NCI-H446 treated with DMSO at 0.1 percent for 48 hours (cell line): ENCODE measurements around the gene ZNRF3.
A peak's percentile ranks its signal among the peaks of the same experiment; 100 is the strongest.
"Not testable (repeated sequence)": the region's sequence is repeated elsewhere in the genome, so short reads cannot be mapped to it uniquely, and the experiment has no call there.

Experiments
- DNase-seq: peaks from one replicate; lab custom pipeline; 2025; lab: John Stamatoyannopoulos, UW

Gene ZNRF3

DNA sequence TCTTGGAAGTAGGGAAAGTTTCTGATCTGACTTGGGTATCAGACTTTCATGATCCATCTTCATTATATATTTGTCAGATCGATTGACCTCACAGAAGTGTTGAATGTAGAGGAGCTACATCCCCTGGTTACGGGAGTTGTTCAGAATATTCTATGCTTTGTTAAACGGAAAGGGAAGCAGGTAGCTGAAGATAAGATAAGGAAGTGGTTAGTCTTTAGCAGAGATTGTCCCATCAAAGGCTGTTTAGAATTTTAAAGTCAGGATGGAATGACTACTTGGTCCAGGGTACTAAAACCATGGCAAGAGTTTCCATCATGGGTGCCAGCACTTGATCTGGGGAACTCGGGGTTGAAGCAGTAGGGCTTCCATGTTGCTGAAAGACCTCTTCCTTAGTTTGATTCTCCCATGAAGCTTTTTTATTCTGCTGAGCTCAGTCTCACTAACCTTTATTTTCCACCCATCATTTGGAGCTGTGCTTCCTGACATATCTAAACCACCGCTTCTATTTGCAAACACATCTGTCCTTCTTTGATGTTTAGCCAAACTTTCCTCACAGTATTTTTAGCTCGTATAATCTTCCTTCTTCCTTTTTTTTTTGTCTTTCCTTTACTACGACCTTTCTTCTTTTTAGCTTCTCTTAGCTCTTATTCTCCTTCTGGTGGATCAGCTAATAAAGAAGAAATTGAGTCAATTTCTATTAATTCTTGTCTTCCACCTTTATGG, 182.3 kb downstream of the ZNRF3 start:
- no peak for DNase-seq

DNA sequence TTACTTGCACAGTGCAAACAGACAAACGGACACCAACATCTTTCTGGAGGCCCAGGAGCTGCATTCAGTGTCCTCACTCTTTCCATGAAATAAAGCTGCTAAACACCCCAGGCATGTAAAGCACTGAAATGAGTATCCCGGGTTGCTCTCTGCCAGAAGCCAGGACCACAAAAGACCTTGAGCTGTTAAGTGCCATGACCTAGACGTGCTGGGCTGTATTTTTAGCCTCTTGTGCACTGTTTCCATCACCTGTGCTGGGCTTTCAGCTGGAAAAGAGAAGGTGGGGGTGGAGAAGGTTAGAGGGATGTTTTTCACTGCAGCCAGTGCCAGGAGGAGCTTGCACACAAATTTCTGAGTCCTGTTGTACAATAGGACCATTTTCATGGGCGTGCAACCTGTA, 186.1 kb downstream of the ZNRF3 start:
- no peak for DNase-seq

DNA sequence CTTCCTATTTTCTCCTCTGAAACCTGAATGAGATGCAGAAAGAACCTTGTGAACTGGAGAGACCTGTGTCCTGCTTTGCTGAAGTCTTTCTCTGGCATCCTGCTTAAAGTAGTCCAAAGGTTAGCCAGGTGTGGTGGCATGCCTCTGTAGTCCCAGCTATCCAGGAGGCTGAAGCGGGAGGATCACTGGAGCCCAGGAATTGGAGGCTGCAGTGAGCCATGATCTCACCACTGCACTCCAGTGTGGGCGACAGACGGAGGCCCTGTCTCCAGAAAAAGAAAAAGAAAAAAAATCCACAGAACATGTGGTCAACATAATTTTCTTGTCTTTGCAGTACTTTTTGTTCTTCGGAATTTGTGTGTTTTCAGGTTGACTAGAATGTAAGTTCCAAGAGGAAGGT, 187.1 kb downstream of the ZNRF3 start:
- no peak for DNase-seq

DNA sequence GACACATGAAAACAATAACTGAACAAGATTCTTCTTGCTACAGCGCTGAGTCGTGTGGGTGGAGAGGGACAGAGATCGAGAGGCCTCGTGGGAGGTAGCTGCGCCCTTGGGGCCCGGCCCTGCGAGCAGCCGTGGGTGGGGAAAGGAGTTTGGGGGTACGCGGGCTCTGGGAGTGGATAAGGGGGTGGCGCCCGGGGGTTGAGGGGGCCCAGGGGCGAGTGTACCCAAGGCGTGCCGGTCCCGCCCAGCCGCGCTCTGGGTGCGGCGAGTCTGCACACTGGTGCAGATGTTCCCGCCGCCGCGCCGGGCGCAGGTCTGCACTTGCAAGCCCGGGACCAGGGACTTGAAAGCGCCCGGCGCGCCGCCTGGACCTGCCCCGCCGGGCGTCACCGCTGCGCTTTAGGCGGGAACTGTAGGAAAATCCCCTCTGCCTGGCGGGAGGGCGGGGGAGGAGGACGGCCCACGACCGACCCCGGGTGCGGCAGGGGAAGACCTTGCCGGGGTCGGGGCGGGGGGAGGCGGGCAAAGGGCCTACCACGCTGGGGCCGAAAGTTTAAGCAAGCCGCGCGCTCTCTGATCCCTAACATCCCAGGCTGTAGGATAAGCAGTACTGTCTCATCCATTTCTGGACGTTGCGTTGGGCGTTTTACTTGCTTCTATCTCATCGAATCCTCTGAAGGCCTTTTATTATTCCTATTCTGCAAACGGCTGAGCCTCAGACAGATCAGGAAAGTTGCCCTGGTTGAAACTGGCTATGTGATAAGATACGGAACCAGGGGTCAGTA, 188.1 kb downstream of the ZNRF3 start:
- no peak for DNase-seq

GRCh38 chr22:29072193-29072978, 189.0 kb downstream of the ZNRF3 start:
- peak; percentile 23 for DNase-seq

DNA sequence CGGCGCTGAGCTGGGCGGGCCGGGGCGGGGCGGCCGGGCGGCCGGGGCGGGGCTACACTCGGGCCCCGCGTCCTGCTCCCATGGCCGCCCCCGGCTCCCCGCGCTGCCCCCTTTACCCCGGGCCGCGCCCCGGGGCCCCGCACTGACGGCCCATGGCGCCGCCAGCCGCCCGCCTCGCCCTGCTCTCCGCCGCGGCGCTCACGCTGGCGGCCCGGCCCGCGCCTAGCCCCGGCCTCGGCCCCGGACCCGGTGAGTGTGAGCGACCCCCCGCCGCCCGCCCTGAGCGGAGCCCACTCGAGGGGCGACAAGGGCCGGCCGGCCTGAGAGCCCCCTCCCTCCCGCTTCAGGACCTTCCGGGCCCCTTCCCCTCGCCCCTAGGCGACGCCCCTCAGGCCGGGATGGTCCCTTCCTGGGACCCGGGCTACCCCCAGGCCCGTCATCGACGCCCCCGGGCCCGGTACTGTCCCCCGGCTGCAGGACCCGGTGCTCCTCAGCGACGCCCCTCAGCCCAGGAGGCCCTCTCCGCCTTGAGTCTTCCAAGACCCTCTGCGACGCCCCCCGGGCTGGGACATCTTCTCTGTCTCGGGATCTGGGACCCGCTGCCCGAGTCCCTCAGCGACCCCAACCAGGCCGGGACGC, 189.7 kb downstream of the ZNRF3 start, which contains the start of gene KREMEN1:
Gene KREMEN1, plus strand, starts transcription at position 57 of the 639 bp plus-strand sequence. Its CDS starts 96 bp downstream, at position 153.
- no peak for DNase-seq

DNA sequence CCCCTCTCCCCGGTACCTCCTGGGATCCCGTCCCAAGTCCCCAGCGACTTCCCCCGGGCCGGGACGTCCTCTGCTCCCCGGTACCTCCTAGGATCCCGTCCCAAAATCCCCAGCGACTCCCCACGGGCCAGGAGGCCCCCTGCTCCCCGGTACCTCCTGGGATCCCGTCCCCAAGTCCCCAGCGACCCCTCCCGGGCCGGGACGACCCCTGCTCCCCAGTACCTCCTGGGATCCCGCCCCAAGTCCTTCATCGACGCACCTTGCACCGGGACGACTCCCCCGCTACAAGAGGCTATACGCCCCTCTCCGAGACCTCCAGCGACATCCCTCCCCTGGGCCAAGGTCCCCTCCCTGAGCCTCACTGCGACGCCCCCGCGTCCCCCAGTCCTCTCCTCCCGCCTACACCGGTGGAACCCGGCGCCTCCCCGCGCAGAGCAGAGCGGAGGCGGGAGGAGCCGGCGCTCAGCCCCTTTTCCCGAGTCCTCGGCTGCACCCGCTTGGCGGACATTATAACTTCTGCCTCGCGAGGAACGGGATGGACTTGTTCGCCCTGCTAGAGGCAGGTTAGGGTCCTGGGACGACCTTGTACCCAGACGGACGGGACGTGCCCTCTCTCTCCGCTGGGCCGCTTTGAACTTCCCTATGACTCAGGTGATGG, 190.4 kb downstream of the ZNRF3 start:
- DNase-seq, result no peak

DNA sequence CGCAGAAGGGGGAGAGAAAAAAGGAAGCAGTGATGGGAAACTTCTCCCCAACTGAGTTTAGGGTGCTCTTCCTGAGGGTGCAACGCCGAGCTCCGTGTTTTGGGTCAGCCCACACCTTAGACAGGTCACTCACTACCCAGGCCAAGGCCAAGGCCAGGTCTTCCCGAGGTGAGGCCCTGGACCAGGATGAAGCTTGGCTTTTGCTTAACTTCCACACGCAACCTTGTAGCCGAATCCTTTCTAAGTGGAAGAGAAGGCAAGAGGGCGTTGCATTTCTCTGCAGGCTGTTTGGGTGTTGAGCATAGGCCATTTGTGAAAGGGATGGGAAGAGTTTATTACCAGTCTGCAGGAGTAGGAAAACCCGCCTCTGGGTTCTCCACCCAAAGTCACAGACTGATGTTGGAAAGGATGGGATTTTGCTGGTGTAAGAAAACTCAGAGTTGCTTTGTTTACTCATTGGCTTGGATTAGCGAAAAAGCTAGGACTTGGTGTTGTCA, 191.0 kb downstream of the ZNRF3 start:
- DNase-seq, result no peak

DNA sequence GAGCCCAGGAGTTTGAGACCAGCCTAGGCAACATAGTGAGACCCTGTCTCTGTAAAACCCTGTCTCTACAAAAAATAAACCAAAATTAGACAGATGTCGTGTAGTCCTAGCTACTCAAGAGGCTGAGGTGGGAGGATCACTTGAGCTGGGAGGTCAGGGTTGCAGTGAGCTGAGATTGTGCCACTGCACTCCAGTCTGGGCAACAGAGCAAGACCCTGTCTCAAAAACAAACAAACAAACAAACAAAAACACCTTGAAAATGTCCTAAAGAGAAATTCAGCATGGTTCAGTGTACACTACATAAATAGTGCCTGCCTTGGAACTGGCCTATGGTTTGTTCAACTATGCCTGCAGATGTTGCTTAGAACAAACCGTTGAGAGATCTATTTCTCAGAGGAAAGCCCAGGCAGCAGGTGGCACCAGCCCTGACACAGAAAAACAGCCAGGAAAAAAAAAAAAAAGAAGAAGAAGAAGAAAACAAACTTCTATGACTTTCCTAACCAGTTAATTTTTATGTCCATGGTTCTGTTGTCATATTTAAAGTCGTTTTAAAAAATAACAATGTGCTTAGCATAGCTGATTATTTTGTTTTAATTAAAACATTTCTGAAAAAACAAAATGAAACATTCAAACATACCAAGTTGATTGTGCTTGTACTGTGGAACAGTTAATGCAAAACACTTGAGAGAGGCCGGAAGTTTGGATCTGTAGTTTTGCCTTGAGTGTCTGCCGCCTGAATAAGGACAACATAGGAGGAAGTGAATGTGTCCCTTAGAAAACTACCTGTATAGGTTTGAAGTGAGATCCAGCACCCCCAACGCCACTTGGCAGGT, 194.9 kb downstream of the ZNRF3 start:
- peak; percentile 13 for DNase-seq

GRCh38 chr22:29078869-29079207, 195.5 kb downstream of the ZNRF3 start:
- DNase-seq, result no peak

DNA sequence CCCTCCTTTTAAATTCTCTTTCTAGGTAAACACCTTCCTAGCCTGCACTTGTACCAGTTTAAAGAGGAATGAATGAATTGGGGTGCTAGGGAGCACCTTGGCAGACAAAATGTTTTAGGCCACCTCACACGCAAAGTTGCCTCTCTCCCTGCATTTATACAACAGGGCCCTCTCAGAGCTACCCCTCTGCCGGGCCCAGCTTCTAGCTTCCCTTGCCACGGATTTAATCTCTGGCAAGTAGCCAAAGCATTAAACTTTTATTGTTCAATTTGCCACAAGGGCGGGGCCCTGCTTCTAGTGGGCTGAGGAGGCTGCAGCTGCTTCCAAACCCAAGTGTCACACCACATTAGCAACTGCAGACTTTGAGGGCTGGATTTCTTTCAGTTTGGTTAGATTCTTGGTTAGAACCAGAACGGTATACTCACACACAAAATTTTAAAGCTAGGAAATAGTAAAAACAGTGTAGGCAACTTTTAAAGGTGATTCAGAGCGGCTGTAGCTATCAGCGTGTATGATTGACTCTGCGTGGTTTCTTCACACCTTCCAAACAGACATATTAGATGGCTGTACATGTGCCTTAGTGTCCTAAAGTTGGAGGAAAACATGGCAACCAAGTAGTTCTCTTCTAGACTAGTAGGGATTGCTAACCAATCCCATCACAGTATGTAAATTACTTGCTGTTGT, 196.0 kb downstream of the ZNRF3 start:
- peak; percentile 50 for DNase-seq

GRCh38 chr22:29080106-29080975, 197.0 kb downstream of the ZNRF3 start:
- peak; percentile 80 for DNase-seq

GRCh38 chr22:29081517-29082236, 198.3 kb downstream of the ZNRF3 start:
- DNase-seq, result peak; percentile 27

DNA sequence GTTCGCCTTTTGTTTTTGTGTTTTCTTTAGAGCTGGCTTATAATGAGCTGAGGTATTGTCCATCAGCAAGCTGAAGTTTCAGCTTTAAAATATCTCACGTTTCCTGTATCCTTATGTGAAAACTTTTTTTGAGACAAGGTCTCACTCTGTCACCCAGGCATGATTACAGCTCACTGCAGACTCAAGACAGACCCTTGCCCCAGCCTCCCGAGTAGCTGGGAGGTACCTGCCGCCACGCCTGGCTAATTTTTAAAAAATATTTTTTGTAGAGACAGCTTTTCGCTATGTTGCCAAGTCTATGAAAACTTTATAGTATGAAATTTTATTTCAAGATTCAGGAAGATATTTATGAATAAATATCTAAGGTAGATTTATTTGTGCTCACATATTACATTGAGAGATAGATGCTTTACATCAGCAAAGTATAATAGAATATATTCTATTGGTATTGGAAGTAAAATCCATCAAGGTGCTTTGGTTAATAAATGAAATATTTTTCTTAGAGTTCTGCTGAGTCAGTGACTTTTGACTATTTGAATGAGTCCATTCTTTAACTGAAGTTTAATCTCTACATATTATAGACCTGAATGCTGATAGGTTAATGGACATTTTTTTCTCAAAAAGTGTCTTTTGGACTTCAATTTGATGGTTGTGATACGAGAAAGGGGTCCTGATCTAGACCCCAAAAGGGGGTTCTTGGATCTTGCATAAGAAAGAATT, 199.6 kb downstream of the ZNRF3 start:
- DNase-seq, result no peak

DNA sequence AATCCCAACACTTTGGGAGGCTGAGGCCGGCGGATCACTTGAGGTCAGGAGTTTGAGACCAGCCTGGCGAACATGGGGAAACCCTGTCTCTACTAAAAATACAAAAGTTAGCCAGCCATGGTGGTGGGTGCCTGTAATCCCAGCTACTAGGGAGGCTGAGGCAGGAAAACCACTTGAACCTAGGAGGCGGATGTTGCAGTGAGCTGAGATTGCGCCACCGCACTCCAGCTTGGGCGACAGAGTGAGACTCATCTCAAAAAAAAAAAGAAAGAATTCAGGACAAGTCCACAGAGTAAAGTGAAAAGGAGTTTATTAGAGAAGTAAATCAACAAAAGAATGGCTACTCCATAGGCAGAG, 200.2 kb downstream of the ZNRF3 start:
- not testable (repeated sequence) for DNase-seq

GRCh38 chr22:29083933-29084591, 200.7 kb downstream of the ZNRF3 start:
- DNase-seq, result no peak

GRCh38 chr22:29087012-29087411, 203.6 kb downstream of the ZNRF3 start:
- DNase-seq, result no peak
